HepG2 (cell line): Measurements from ENCODE around the gene AANAT. TPM values are rescaled to one million over a fixed set of nuclear protein-coding genes. Genes with fewer than 3 reads are reported as not detected.
A peak's percentile ranks its signal among the peaks of the same experiment; 100 is the strongest.

ENCODE experiments used
- ATAD3A ChIP-seq: sonication (generic); formaldehyde crosslinking; IDR thresholded peaks from 2 replicates; pipeline ENCODE4 v1.4.0; 2020; ENCODE audit warnings: missing genetic modification reagents
- ESRRA ChIP-seq: sonication (generic); formaldehyde crosslinking; IDR thresholded peaks from 2 replicates; pipeline ENCODE4 v1.5.1; 2020; ENCODE audit warnings: mild to moderate bottlenecking, low read depth, missing genetic modification reagents
- FOXP1 ChIP-seq, 2 experiments: fragments of 450-650 bp in 1 of 2; IDR thresholded peaks; 2 replicates each; pipeline ENCODE4 v1.6.1; 2017 to 2018; ENCODE audit warnings: antibody characterized with exemption in 1 of 2
- GATAD2A ChIP-seq: IDR thresholded peaks from 2 replicates; pipeline ENCODE4 v1.6.1; 2016
- JUND ChIP-seq: sonication (generic); formaldehyde crosslinking; IDR thresholded peaks from 2 replicates; pipeline ENCODE4 v1.8.0; 2022; ENCODE audit warnings: mild to moderate bottlenecking, missing genetic modification reagents
- KLF11 ChIP-seq: IDR thresholded peaks from 2 replicates; pipeline ENCODE4 v1.6.1; 2016; ENCODE audit warnings: missing compliant biosample characterization
- KLF16 ChIP-seq, 2 experiments: sonication (generic) in 1 of 2; formaldehyde crosslinking in 1 of 2; IDR thresholded peaks; 2 replicates each; pipeline versions ENCODE4 v1.6.1 to v1.8.0; 2016 to 2023; ENCODE audit warnings: missing genetic modification reagents in 2 of 2, missing compliant biosample characterization in 1 of 2
- MEIS2 ChIP-seq: sonication (generic); formaldehyde crosslinking; IDR thresholded peaks from 2 replicates; pipeline ENCODE4 v1.9.0; 2021; ENCODE audit warnings: mild to moderate bottlenecking, missing genetic modification reagents
- NR2F2 ChIP-seq: IDR thresholded peaks from 2 replicates; pipeline ENCODE4 v1.6.1; 2012; ENCODE audit warnings: low read depth, inconsistent platforms, borderline replicate concordance
- ONECUT2 ChIP-seq: sonication (generic); formaldehyde crosslinking; IDR thresholded peaks from 2 replicates; pipeline ENCODE4 v1.4.0; 2020; ENCODE audit warnings: missing genetic modification reagents
- RAD51 ChIP-seq: fragments of 450-650 bp; IDR thresholded peaks from 2 replicates; pipeline ENCODE4 v1.6.1; 2016; ENCODE audit warnings: borderline replicate concordance
- RFX5 ChIP-seq: IDR thresholded peaks from 2 replicates; pipeline ENCODE4 v1.6.1; 2011; ENCODE audit warnings: low read depth, low read length, improper control_type of control experiment
- SIX4 ChIP-seq: sonication (generic); formaldehyde crosslinking; IDR thresholded peaks from 2 replicates; pipeline ENCODE4 v1.4.0; 2020; ENCODE audit warnings: missing genetic modification reagents
- SNAI1 ChIP-seq: sonication (generic); formaldehyde crosslinking; IDR thresholded peaks from 2 replicates; pipeline ENCODE4 v1.5.0; 2020; ENCODE audit warnings: mild to moderate bottlenecking, missing genetic modification reagents, borderline replicate concordance
- SNRNP70 ChIP-seq: fragments of 200-400 bp; formaldehyde crosslinking; IDR thresholded peaks from 2 replicates; pipeline ENCODE4 v1.6.1; 2017; ENCODE audit warnings: mild to moderate bottlenecking, low read depth, low read length, moderate library complexity
- SP4 ChIP-seq: sonication (generic); formaldehyde crosslinking; IDR thresholded peaks from 2 replicates; pipeline ENCODE4 v1.8.1; 2023; ENCODE audit warnings: mild to moderate bottlenecking, missing genetic modification reagents
- ZBTB20 ChIP-seq: sonication (generic); formaldehyde crosslinking; IDR thresholded peaks from 2 replicates; pipeline ENCODE4 v1.8.1; 2023; ENCODE audit warnings: missing genetic modification reagents, low read depth, mild to moderate bottlenecking, borderline replicate concordance
- ZBTB42 ChIP-seq: sonication (generic); formaldehyde crosslinking; IDR thresholded peaks from 2 replicates; pipeline ENCODE4 v1.5.0; 2020; ENCODE audit warnings: mild to moderate bottlenecking, missing genetic modification reagents
- ZNF383 ChIP-seq: sonication (generic); formaldehyde crosslinking; IDR thresholded peaks from 2 replicates; pipeline ENCODE4 v1.4.0; 2020; ENCODE audit warnings: missing genetic modification reagents, mild to moderate bottlenecking, borderline replicate concordance
- ZNF432 ChIP-seq: sonication (generic); formaldehyde crosslinking; IDR thresholded peaks from 2 replicates; pipeline ENCODE4 v1.5.0; 2020; ENCODE audit warnings: missing genetic modification reagents, mild to moderate bottlenecking, borderline replicate concordance
- ZNF558 ChIP-seq: sonication (generic); formaldehyde crosslinking; IDR thresholded peaks from 2 replicates; pipeline ENCODE4 v1.9.0; 2022; ENCODE audit warnings: mild to moderate bottlenecking, missing genetic modification reagents, borderline replicate concordance
- ZSCAN30 ChIP-seq: sonication (generic); formaldehyde crosslinking; IDR thresholded peaks from 2 replicates; pipeline ENCODE4 v1.5.0; 2020; ENCODE audit warnings: mild to moderate bottlenecking, missing genetic modification reagents
- polyA plus RNA-seq, 8 experiments: library from polyadenylated mRNA; depleted of rRNA in 3 of 8; stranded (reverse) in 7 of 8; unstranded in 1 of 8; fragments of >200 nt; fragmentation: Illumina TruSeq in 4 of 8; extraction: Trizol in 4 of 8; gene quantifications; 2 replicates each; pipeline versions ENCODE4 v1.2.1 to v1.2.3, GENCODE V29; 2011 to 2016; ENCODE audit warnings: low read depth in 4 of 8, missing spikeins in 1 of 8, mixed read lengths in 1 of 8; ENCODE audit not compliant: insufficient read depth in 1 of 8
- total RNA-seq, 5 experiments: library from RNA; depleted of rRNA; stranded (reverse); fragments of >200 nt; fragmentation: Illumina TruSeq; extraction: Trizol; gene quantifications; 2 replicates each; pipeline ENCODE4 v1.2.3, GENCODE V29; 2016; ENCODE audit warnings: low read depth in 1 of 5
- TF ChIP-seq, protein P1 (sequence below): sonication (generic); formaldehyde crosslinking; IDR thresholded peaks from 2 replicates; pipeline ENCODE4 v1.4.0; 2020; ENCODE audit warnings: missing genetic modification reagents, borderline replicate concordance
- TF ChIP-seq, protein P2 (sequence below): sonication (generic); formaldehyde crosslinking; IDR thresholded peaks from 2 replicates; pipeline ENCODE4 v1.4.0; 2020; ENCODE audit warnings: missing genetic modification reagents
- TF ChIP-seq, protein P3 (sequence below): sonication (generic); formaldehyde crosslinking; IDR thresholded peaks from 2 replicates; pipeline ENCODE4 v1.4.0; 2020; ENCODE audit warnings: missing genetic modification reagents; ENCODE audit errors: not compliant biosample characterization

AANAT gene
- total and polyA plus RNA-seq, 2 of the 13 experiments (the other 11 are each of a cell fraction or from before 2014, with no cell fraction given): 0.07 TPM; not detected in 1

DNA sequence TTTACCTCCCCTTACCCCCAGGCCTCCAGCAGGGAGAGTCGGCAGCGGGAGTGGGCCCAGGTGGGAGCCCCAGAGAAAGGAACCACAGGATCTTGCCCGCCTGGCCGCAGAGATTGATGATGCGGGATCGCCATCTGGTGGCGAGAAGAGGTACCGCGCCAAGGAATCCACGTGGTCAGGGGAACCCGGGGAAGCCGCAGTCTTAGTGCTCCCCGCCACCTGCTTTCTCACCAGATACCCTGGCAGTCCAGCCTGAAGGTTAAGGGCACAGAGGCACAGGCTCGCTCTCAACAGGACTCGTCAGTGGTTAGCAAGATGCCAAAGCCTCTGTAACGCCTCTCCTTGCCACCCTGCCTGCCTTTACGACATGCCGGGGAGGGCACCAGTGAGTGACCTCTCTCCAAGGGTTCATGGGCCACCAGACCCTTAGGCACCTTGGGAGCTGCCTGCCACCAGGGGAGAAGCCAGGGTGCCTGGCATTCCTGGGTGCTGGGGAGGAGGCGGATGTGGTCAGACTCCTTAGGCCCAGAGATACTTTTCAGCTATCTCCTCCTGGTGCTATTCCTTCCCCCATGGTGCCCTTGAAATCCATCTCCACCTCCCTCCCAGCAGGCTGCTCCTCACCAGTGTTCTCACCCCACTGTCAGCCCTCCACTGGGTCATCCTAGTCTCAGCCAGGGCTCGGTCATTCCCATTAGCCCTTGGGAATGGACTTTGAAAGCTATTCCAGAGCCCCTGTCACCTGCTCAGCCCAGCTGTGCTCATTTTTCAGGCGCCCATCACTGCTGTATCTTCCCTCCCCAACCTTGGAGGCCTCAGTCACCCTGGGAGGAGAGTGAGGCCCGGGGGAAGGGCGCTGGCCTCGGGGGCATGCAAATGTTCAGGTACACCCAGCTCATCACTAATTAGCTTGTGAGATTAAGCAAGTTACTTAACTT is 39.3 kb downstream of the AANAT start (continued):
- TF ChIP-seq, protein P1, sequence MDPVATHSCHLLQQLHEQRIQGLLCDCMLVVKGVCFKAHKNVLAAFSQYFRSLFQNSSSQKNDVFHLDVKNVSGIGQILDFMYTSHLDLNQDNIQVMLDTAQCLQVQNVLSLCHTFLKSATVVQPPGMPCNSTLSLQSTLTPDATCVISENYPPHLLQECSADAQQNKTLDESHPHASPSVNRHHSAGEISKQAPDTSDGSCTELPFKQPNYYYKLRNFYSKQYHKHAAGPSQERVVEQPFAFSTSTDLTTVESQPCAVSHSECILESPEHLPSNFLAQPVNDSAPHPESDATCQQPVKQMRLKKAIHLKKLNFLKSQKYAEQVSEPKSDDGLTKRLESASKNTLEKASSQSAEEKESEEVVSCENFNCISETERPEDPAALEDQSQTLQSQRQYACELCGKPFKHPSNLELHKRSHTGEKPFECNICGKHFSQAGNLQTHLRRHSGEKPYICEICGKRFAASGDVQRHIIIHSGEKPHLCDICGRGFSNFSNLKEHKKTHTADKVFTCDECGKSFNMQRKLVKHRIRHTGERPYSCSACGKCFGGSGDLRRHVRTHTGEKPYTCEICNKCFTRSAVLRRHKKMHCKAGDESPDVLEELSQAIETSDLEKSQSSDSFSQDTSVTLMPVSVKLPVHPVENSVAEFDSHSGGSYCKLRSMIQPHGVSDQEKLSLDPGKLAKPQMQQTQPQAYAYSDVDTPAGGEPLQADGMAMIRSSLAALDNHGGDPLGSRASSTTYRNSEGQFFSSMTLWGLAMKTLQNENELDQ (CRISPR knock-in tag): peak; percentile 70; the same call in 1 of the 2 replicates
- TF ChIP-seq, protein P2, sequence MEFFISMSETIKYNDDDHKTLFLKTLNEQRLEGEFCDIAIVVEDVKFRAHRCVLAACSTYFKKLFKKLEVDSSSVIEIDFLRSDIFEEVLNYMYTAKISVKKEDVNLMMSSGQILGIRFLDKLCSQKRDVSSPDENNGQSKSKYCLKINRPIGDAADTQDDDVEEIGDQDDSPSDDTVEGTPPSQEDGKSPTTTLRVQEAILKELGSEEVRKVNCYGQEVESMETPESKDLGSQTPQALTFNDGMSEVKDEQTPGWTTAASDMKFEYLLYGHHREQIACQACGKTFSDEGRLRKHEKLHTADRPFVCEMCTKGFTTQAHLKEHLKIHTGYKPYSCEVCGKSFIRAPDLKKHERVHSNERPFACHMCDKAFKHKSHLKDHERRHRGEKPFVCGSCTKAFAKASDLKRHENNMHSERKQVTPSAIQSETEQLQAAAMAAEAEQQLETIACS: no peak
- TF ChIP-seq SNAI1 (CRISPR knock-in tag) (no peak), GATAD2A (CRISPR knock-in tag) (peak; percentile 68), ZBTB42 (CRISPR knock-in tag) (no peak), SNRNP70 (no peak), MEIS2 (CRISPR knock-in tag) (no peak), ZNF383 (CRISPR knock-in tag) (no peak), ESRRA (CRISPR knock-in tag) (peak; percentile 21; the same call in 1 of the 2 replicates), ONECUT2 (CRISPR knock-in tag) (no peak), ATAD3A (CRISPR knock-in tag) (no peak; the same call in 1 of the 2 replicates), RFX5 (no peak), KLF16 (CRISPR knock-in tag; IDR thresholded peaks at IDR 0.05) (peak in 1 of 2 experiments; percentile 81; a peak in 2 of 4 replicates), KLF11 (CRISPR knock-in tag) (peak; percentile 78; the same call in 1 of the 2 replicates), JUND (CRISPR knock-in tag) (no peak), NR2F2 (no peak), SP4 (0 out of 2 replicates have a peak, but pooled peaks have one; percentile 3), ZSCAN30 (CRISPR knock-in tag) (no peak), RAD51 (no peak), ZBTB20 (CRISPR knock-in tag) (no peak), ZNF432 (CRISPR knock-in tag) (no peak), SIX4 (CRISPR knock-in tag) (no peak), FOXP1 (IDR thresholded peaks at IDR 0.05) (no peak), FOXP1 (CRISPR knock-in tag; IDR thresholded peaks at IDR 0.05) (0 out of 2 replicates have a peak, but pooled peaks have one; percentile 8), ZNF558 (no peak)
- TF ChIP-seq, protein P3, sequence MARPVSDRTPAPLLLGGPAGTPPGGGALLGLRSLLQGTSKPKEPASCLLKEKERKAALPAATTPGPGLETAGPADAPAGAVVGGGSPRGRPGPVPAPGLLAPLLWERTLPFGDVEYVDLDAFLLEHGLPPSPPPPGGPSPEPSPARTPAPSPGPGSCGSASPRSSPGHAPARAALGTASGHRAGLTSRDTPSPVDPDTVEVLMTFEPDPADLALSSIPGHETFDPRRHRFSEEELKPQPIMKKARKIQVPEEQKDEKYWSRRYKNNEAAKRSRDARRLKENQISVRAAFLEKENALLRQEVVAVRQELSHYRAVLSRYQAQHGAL: no peak
